Cerebellar nuclear complex (tissue), 1 donor: ENCODE measurements around the gene PSMB7.

Experiments
- DNase-seq, 2 experiments: peaks; one replicate each; lab custom pipeline; 2025; lab: John Stamatoyannopoulos, UW

PSMB7 gene

DNA sequence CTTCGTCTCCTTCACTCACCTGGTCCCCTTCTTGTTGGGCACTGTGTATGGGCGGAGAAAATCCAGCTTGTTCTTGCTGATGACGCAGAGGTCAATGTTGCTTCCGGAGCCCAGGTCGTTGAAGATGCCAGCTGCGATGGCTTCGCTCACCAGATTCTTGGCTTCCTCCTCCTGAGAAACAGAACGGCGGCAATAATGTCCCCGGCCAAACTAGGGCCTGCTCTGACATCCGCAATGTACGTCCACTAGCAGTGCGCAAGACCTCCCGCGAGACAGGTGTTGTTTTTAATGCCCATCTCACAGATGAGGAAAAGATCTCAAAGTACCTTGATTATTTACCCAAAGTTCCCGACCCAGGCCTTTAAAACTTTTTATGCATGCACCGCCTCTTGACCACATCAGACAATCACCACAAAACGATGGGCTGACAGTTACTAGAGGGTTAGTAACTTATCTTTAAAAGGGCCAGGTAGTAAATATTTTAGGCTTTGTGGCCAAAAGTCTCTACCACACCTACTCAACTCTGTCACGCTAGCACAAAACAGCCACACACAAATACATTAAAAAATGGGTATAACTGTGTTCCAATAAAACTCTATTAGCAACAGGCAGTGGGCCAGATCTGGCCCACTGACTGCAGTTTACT lies 58.4 kb downstream of the PSMB7 start:
- no peak for DNase-seq

DNA sequence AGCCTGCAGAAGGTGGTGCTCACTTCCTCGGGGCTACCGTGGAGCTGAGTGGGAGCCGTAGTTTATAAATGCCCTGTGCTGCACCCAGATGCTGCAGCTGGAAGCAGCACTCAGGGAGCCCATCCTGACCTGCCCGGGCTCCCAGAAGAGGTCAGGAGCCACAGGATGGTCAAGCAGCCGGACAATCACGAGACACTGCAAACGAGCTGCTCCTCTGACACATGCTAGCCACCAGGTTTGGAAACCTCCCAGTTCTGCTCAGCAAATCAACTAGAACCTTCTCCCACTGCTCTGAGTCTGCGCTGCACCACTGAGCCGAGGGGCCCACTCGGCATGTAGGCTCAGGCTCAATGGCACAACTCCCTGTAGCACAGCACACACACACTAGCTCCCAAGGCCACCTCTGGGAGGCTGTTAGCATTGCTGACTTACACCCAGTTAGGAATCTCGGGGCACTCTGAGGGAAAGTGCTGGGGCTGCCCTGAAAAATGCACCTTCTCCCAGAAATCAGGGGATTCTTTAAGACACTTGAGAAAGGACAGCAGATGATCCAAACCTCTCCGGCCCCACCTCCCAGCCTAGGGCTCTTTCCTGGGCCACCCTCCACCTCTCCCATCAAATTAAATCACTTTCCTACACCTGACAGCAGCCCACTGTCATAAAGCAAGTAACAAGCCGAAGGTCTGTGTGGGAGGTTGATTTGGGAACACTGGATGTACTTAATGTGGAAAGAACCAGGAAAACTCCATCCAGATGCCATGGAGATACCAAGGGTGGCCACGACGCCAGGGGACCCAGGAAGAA lies 59.1 kb downstream of the PSMB7 start:
- no peak for DNase-seq

DNA sequence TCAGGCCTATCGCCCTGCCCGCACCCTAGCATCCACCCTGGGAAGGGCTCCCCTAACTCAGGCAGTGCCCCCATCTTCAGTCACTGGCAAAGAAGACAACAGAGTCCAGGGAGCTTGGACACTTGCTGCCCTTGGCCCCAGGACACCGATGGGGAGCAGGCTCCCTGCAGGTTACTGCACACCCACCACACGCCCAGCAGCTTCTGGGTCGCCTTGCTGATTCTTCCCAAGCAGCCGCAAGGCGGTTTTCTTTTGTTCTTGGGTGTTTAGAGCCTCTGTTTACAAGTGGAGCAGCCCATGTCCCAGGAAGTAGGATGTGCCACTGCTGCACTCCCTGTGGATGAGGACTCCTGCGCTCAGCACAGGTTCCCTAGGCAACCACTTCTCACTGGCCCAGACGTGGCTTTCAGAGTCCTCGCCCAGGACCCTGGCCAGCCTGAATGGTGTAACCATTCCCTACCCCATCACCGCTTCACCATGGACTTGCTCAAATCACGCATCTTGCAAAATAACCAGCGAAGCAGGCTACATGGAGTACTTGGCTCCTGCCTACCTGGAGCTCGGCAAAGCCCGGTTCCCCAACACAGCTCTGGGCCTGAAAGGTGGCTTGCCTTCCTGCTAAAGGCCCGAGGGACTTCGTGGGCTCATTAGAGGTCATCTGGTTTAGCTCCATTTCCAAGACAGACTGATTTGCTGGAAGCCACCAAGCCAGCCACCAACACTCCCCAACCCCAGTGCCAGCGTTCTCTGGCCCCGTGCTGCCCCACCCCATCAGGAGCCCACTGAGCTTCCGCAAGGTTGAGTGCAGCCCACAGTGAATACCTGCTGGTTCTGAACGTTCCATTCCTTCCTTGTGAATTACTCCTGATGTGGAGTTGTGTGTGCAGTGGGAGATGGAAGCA lies 60.0 kb downstream of the PSMB7 start:
- DNase-seq = no peak

DNA sequence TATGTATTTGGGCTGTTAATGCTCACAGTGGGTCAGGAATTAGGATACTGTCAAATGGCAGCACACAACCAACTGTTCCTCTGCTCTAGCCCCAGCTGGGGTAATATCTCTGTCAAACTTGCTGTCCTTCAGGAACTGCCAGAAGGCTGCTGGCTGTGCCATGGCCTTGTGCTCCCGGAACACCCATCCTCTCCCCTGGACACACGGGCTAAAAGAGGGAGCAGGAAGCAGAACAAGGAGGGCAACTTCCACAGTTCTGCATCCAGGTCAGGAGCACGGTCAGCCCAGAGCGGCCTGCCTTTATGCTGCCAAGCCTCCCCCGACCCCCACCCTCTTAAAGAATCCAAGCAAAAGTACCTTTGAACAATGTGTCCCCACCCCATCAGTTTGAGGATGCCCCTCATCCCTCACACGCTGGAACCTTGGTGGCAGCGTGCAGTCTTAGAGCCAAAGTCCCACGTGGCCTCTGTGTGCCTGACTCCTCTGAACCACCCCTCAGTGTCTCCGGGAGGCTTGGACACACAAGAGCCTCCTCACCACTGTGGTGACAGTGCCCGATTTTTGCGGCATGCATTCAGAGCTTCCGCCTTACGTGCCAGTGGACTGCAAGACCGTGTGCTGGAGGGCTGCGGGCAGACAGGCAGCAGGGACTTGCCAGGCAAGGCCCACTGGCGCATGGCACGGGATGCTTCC lies 60.8 kb downstream of the PSMB7 start:
- DNase-seq = no peak

DNA sequence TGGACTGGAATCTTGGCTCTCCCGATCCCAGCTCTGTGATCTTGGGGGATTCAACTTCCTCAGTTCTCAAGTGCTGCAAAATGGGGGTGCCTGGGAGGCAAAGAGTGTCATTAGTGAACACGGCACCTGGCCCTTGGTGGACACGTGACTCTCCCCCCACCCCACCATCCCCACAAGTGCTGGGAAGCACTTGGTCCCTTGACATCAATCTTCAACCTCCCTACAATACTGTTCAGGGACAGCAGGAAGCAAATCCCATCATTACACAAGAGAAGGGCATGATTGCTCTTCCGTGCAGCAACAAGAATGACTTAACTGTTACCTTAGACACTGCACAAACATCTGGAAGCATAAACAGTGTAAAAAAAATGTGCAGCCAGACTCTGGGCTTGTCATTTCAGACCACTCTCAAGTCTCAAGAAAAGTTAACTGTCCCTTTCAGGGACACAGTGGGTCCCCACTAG lies 61.4 kb downstream of the PSMB7 start:
- no peak for DNase-seq

DNA sequence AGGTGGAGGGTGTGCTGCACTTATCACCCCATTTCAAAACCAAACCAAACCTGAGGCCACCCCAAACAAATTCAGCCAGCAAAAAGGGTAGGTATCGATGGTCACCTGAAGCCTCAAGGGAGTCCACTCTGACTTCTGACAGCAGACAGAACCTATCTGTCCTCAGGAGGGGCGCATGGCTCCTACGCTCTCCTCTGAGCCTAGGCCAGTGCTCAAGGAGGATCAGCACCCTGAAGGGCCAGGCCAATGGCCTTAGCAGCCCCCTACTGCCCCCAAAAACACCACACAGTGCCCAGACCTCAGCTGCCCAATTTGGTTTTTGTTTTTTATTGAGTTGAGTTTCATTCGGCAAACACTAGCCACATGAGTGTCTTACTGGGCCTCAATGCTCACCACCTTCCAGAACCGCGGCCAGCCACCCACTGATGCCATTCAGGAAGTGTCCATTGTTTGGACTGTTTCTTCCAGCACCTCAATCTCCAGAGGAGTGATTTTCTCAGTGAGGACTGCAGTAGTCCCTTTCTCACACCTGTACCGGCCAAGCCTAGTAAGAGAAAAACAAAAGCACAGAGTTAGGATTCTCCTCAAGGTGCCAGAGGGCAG lies 62.0 kb downstream of the PSMB7 start:
- DNase-seq = no peak

DNA sequence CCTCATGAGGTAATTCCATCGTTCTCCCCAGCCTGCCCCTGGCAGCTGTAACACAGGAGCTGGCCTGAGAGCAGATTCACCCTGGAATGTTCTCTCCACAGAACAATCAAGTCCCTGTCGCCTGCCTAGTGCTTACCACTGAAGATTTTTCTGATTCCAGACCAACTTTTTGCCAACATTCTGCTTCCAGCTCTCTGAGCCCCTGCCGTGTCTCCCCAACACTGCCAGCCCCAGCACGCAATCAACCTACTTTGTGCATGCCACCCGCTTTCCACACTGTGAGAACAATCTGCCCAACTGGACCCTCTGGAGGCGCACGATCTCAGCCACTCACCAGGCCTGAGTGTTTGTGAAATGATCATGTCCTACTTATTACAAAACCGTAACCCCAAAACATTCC lies 62.6 kb downstream of the PSMB7 start:
- peak in 1 of 2 experiments; percentile 17 for DNase-seq

DNA sequence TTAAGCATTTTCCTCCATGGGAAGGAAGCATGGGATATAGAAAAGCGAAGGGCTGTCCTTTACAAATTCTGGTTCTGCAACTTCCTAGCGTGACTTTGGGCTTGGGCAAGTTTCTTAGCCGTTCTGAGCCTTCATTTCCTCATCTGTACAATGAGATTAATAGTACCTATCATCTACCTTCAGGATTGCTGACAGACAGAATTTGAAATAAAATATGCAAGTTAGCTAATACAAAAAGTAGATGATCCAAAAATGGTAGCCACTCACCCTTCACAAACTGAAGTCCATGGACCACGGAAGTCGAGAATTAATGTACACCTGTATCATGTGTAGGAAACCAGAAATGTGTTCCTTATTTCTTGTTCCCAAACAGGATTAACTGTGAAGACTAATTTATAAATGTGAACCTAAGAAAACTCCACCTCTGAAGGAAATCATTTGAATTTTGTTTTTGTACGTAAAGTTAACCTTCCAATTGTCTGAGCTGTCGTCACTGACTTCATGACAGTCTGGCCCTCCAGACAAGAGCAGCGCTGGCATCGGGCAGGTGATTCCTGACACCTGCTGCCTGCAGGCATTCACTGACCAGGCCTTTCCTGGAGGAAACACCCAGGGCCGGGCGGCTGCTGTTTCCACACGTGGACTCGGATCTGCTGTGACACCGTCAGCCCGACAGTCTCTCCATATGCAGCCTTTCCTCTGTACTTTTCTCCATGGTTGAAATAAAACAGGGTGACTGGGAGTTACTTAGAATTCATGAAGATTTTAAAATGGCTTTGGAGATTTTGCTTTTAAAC lies 63.4 kb downstream of the PSMB7 start:
- no peak for DNase-seq

DNA sequence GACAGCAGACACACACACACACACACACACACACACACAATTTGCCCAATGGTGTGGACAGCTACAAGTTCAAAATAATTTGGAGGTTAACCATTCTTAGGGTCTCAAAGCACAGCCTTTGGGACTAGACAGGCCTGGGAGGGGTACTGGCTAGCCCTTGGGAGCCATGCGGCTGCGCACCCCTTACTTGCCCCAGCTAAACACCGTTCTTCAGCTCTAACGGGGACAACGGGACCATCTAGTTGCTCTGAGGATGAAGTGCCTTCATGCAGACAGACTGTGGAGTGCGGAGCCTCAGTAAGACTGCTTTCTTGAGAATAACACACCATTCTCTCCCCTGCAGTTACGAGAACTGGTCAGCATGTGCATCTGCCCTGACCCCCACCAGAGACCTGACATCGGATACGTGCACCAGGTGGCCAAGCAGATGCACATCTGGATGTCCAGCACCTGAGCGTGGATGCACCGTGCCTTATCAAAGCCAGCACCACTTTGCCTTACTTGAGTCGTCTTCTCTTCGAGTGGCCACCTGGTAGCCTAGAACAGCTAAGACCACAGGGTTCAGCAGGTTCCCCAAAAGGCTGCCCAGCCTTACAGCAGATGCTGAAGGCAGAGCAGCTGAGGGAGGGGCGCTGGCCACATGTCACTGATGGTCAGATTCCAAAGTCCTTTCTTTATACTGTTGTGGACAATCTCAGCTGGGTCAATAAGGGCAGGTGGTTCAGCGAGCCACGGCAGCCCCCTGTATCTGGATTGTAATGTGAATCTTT lies 64.6 kb downstream of the PSMB7 start:
- DNase-seq = no peak

DNA sequence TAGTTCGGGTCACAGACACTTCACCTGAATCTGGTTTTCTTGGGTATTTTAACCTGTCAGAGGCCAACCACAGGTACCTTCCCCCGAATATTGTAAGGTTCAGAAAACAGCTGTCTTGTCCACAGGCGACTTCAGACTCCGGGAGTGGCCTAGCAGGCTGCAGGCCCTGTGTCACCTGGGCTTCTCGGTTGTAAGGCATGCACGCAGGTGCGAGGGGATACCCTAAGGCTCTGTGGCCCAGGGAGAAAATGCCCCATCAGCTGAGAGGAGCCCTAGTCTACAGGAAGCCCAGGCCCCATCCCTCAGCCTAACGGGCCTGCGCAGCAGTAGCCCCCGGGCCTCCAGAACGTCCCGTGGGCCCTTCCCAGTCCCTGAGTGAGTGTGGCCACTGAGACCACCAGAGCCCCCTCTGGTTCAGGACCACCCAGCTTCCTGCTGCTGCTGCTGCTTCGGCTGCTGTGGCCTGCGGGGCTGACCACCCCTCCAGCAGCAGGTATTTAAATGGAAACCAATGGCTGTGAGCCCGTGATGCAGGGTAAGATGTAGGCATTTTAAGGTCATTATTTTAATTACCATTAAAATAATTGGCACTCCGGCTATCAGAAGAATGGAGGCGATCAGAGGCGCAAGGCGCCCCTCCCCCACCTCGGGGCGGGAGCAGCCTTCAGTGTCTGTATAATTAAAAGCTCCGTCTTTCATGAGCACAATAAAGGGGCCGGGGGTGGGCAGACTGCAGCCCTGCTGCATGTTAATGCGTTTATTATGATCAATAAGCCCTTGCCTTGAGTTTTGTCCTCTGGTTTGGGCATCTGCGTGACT lies 65.4 kb downstream of the PSMB7 start:
- no peak for DNase-seq

DNA sequence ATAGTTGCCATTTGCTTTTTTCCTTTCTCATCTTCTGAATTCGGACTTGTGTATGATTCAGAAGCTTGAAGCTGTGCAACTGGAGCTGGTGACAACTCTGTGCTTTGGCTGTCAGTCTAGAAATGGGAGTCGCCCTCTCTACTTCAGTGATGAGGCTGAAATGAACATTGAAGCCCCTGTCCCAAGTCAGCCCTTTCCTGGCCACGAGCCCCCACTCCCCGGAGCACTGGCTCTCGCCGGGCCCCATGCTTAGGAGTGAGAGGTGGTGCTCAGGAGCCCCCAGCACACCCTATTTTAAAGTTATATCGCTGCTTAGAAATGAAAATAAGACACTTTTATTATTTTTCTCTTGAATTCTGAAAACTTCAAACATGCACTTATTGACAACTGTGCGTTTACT lies 66.0 kb downstream of the PSMB7 start:
- no peak for DNase-seq

DNA sequence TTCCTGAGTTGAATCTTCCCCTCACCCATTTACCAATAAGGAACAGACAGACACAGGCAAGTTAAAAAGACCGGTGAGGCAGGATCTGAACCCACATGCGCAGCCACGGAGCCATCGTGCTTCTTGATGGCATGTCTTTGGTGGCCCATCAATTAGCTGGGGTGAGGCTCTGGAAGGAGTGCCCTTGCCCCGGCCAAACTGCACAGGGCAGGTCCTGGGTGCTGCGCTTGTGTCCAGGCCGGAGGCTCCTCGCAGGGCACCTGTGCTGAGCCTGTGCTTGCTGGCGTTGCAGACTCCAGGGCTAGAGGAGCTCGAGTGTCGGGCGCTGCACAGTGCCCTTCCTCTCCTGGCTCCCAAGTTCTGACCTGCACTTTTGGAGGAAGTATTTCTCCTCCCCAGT lies 66.4 kb downstream of the PSMB7 start:
- DNase-seq = no peak

DNA sequence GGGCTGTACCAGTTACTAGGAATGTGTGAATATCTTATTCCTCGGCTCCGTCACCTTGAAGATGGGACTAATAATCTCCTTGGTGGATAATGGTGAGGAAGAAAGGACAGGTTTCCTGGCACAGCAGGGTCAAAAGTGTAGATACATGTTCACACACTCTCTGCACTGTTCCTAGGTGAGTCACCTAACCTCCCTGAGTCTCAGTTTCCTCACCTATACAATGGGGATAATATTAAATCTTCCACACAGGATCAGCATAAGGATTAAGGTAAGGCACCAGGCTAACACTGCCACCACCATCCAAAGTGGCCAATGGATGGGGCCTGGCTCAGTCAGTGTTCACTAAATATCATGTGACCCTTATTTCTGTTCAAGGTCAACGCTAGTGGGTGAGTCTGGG lies 66.9 kb downstream of the PSMB7 start:
- no peak for DNase-seq

DNA sequence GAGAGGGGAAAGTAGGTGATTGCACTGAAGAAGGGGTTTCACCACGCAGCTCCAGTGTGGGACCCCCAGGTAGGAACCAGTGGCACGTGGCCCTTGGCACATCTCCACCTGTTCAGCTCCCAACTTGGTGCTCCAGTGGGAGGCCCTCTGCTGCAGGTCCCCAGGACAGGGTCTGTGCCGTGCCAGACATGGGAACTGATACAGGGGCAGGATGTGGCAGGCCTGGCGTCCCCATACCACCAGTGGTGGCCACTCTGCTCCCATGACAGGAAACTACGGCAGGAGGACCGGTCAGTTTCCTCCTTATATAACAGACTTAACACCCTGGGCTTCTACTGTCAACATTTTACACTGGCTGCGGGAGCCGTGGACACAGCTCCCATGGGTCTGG lies 67.3 kb downstream of the PSMB7 start:
- DNase-seq = no peak

DNA sequence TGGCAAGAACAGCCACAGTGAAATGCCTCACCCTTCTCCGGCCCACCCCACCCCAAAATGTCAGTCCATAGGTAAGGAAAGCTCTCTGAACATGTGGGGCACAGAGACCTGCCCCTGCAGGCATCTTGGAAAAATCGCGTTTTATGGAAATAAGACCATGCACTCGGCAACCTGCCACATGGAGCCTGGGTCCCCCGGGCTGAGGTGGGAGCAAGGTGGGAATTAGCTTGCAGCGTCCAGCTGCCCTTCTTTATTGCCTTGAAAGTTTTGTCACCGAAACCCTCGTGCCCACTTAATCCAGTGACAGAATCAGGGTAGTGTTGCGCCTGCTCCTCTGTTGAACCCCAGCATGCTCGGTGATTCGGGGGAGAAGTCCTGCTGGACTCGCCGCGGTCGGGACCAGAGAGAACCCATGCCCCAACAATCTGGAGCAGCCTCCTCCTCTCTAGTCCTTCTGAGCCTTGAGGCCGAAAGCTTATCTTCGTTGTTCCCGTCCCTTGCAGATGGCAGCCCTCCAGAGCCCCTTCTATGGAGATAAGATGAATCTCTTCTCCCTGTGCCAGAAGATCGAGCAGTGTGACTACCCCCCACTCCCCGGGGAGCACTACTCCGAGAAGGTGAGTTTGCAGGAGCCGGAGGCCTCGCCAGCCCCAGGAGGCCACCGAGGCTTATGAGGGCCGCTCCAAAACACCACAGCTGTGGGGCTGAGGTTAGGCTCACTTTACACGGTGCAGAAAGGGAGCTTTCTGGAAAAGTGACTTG lies 67.9 kb downstream of the PSMB7 start:
- DNase-seq = no peak

DNA sequence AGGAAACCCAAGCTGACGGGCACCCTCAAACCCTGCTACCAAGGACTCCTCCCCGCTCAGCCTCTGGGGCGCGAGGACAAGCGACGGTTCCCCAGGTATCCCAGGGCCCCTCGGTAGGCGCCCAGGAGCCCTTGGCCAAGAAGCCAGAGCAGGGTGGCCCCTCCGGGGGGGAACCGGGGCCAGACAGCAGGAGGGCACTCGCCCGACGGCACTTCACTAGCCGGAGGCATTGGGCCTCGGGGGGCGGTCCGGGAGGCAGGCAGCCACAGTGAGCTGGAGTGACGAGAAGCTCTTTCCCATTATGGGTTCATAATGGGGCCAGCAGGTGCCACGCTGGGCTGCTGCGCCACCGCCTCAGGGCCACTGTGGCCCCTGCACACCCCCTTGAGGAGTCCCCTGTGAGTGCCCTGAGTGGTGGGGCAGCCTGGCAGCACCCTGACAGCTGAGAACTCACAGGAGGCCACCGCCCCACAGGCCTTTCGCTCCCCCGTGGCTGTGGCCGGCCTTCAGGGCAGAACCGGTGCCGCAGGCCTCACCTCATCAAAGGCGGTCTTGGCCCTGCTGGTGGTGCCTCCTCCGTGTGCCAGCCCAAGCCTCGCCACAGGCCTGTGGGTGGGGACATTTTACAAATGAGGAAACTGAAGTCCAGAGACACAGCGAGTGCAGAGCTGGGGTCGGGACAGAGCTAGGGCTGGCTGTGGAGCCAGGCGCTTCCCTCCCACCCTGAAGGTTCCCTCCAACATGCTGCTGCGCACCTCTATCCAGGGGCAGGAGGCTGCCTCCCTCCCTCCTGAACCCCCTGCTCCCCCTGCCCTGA lies 68.7 kb downstream of the PSMB7 start:
- no peak for DNase-seq

DNA sequence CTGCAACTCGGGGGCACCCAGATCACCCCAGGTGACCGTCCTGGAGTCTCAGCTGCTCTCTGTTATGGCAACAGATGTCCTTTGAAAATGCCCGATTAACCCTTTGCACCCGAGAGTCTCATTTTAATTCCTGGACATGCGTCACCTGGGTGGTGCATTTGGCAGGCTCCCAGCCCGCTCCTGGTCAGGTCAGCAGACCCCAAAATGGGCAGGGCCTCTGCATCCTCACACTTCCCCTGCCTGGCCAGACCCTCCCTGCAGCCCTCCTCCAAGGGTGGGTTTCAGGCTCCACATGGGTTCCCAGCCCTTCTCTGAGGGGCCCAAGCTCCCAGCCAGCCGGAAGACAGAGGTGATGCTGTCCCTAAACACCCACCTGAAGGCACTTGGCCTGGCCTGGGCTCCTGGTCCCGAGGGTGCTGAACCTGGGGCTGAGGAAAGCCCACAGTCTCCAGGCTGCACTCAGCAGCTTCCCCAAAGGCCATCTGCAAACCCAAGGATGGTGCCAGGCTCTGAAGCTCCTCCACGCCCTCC lies 69.4 kb downstream of the PSMB7 start:
- DNase-seq = no peak
